ENCODE results near the gene EEFSEC. TPM values are rescaled to one million over a fixed set of nuclear protein-coding genes. Genes with fewer than 3 reads are reported as not detected.

The EEFSEC gene
- total and polyA plus RNA-seq, 12 donors = 5.5 to 15.6 (median 10.4) TPM

DNA sequence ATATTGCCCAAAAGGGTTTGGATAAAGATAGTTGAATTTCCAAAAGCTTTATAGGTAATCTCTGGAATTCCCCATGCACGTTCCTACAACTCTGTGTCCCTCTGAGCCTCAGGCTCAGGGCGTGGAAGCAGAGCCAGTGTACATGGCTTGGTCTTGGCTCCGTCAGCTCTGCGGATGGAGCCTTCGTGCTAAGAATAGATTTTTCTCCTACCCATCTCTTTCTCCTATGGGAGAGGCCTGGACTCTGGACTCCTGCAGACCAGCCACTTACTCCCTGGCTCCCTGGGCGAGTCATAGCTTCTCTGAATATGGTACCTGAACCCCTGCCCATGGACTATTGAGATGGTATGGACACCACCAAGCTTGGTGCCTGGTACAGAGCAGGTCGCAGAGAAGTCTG is 99.9 kb downstream of the EEFSEC start:
- Histone ChIP-seq H3K36me3 (replicated peaks in 1 of 2) (no peaks in the 10 kb centered on the region), H3K4me3 (no peak overlapping the region), H3K9me3 (replicated peaks in 1 of 3) (no peaks in the 10 kb centered on the region), H3K4me1 (replicated peaks in 1 of 2) (no peaks in the 10 kb centered on the region), H3K27me3 (no peaks in the 10 kb centered on the region), H3K27ac (no peak overlapping the region)
- no peak for DNase-seq
- 93 to 98% (median 96%) methylated on average over 7 of the region's 7 CpGs for WGBS, 4 donors
- TF ChIP-seq, protein P1, sequence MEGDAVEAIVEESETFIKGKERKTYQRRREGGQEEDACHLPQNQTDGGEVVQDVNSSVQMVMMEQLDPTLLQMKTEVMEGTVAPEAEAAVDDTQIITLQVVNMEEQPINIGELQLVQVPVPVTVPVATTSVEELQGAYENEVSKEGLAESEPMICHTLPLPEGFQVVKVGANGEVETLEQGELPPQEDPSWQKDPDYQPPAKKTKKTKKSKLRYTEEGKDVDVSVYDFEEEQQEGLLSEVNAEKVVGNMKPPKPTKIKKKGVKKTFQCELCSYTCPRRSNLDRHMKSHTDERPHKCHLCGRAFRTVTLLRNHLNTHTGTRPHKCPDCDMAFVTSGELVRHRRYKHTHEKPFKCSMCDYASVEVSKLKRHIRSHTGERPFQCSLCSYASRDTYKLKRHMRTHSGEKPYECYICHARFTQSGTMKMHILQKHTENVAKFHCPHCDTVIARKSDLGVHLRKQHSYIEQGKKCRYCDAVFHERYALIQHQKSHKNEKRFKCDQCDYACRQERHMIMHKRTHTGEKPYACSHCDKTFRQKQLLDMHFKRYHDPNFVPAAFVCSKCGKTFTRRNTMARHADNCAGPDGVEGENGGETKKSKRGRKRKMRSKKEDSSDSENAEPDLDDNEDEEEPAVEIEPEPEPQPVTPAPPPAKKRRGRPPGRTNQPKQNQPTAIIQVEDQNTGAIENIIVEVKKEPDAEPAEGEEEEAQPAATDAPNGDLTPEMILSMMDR (IDR thresholded peaks at IDR 0.05) = no peak
- no peak for TF ChIP-seq POLR2A (IDR thresholded peaks at IDR 0.05)
- intact Hi-C loops (cut with DNase I) = no loop called here

DNA sequence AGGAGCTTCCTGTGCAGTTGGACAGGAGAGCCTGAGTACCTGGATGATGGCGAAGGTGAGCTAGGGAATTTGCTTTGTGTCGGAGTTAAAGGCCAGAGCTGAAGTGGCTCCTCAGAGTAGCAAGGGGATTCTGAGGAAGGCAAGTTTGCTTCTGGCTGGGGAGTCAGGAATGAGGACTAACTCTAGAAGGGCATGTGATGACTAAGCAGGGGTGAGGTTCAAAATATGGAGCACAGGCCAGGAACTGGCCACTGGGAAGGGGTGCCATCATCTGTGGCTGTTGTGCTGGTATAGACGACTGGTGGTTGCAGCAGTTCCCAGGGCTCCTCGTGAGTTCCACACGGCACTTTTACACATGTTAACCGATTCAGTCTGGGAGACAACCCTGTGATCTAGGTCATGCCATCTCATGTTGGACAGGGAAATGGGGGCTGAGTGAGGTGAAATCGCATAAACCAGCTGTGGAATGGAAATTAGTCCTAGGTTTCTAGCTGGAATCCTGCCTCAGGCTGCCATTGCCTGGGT is 100.8 kb downstream of the EEFSEC start:
- no peak overlapping the region for H3K27ac ChIP-seq
- peaks cover 0 to 4% (median 0%) of the 10 kb centered on the region in 3 donors for H3K9me3 ChIP-seq (replicated peaks in 1 of 3)
- H3K4me3 ChIP-seq = no peak overlapping the region
- H3K4me1 ChIP-seq (replicated peaks in 1 of 2) = no peaks in the 10 kb centered on the region
- no peaks in the 10 kb centered on the region for H3K36me3 ChIP-seq (replicated peaks in 1 of 2)
- TF ChIP-seq POLR2A (IDR thresholded peaks at IDR 0.05) = no peak
- TF ChIP-seq, protein P1 (IDR thresholded peaks at IDR 0.05) = no peak
- WGBS, 4 donors = 92 to 99% (median 97%) methylated on average over 7 of the region's 7 CpGs
- intact Hi-C loops (cut with DNase I) = no loop called here
- no peaks in the 10 kb centered on the region for H3K27me3 ChIP-seq
- no peak for DNase-seq

DNA sequence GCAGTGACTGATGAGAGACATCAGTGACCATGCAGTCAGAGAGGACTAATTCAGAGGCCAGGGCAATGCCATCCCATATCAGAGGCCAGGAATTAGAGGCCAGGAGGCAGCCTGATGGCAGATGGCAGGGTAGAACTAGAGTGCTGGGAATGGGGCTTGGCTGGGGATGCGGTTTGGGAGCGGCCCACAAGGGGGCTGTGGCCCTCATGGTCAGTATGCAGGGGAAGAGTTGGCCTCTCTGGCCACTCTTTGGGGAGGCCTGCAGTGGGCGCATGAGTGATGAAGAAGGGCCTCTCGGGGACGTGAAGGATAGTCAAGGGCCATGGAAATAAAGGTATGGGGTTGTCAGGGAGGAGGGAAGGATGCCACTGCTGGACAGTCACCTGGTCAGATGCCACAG is 101.7 kb downstream of the EEFSEC start:
- WGBS, 4 donors = 90 to 98% (median 95%) methylated on average over 5 of the region's 5 CpGs
- intact Hi-C loops (cut with DNase I) = no loop called here

DNA sequence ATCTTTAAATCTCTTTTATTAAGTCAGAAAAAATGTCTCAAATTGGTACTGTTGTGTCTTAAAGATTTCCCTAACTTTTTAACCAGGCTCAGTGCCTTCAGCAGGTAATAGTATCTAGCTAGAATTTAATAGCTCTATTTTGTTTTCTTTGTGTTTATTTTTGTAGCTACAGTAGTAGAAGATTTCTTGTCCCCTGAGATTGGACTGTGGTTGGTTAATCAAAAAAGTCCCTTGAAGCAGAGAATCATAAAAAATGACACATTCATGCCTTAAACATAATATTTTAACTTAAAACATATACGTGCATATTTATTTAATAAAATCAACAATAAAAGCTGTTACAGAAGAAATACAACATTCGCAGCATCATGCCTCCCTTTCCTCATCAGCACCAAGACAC is 102.8 kb downstream of the EEFSEC start:
- Histone ChIP-seq H3K4me1 (replicated peaks in 1 of 2) (no peaks in the 10 kb centered on the region), H3K27me3 (no peaks in the 10 kb centered on the region), H3K9me3 (replicated peaks in 1 of 3) (peaks cover 0 to 21% (median 0%) of the 10 kb centered on the region in 3 donors), H3K36me3 (replicated peaks in 1 of 2) (no peaks in the 10 kb centered on the region), H3K4me3 (no peak overlapping the region), H3K27ac (no peak overlapping the region)
- TF ChIP-seq POLR2A (IDR thresholded peaks at IDR 0.05) = no peak
- TF ChIP-seq, protein P1 (IDR thresholded peaks at IDR 0.05) = no peak
- intact Hi-C loops (cut with DNase I) = no loop called here
- WGBS, 4 donors = 86 to 92% (median 90%) methylated on average over 2 of the region's 2 CpGs
- DNase-seq = no peak

More for the DNA sequence above, 101.7 kb downstream of the EEFSEC start:
- H3K27me3 ChIP-seq = no peaks in the 10 kb centered on the region
- H3K4me3 ChIP-seq = no peak overlapping the region
- TF ChIP-seq POLR2A (IDR thresholded peaks at IDR 0.05) = no peak
- TF ChIP-seq, protein P1 (IDR thresholded peaks at IDR 0.05) = no peak
- H3K9me3 ChIP-seq (replicated peaks in 1 of 3) = peaks cover 0 to 12% (median 0%) of the 10 kb centered on the region in 3 donors
- no peak for DNase-seq
- no peaks in the 10 kb centered on the region for H3K4me1 ChIP-seq (replicated peaks in 1 of 2)
- no peaks in the 10 kb centered on the region for H3K36me3 ChIP-seq (replicated peaks in 1 of 2)
- no peak overlapping the region for H3K27ac ChIP-seq

Data from adrenal gland (tissue), 12 donors.